Hepatocyte (in vitro differentiated cells): ENCODE measurements around the gene ZNF438. TPM values are rescaled to one million over a fixed set of nuclear protein-coding genes. Genes with fewer than 3 reads are reported as not detected.

Experiments used
- DNase-seq: peaks from one replicate; pipeline ENCODE4 v3.0.0-alpha.2; 2016; ENCODE audit warnings: low spot score
- H2AFZ ChIP-seq: fragments of 200-600 bp; sonication (generic); 2 replicates; pipeline ENCODE4 v1.6.0; 2016; ENCODE audit warnings: antibody characterized with exemption, mild to moderate bottlenecking
- H3K27ac ChIP-seq: fragments of 200-600 bp; sonication (generic); 2 replicates; pipeline ENCODE4 v1.5.1; 2016; ENCODE audit warnings: mild to moderate bottlenecking
- H3K27me3 ChIP-seq: fragments of 200-600 bp; sonication (generic); 2 replicates; pipeline ENCODE4 v1.6.1; 2016
- H3K36me3 ChIP-seq: fragments of 200-600 bp; sonication (generic); replicated peaks from 2 replicates; pipeline ENCODE4 v1.5.1; 2016; ENCODE audit warnings: low read depth; ENCODE audit not compliant: insufficient read depth
- H3K4me1 ChIP-seq: fragments of 200-600 bp; sonication (generic); 2 replicates; pipeline ENCODE4 v1.5.1; 2016; ENCODE audit warnings: mild to moderate bottlenecking, moderate library complexity; ENCODE audit not compliant: insufficient read depth
- H3K4me2 ChIP-seq: fragments of 200-600 bp; sonication (generic); 2 replicates; pipeline ENCODE4 v1.6.0; 2016
- H3K4me3 ChIP-seq: fragments of 200-600 bp; sonication (generic); 2 replicates; pipeline ENCODE4 v1.5.1; 2016; ENCODE audit warnings: mild to moderate bottlenecking
- H3K79me2 ChIP-seq: fragments of 200-600 bp; sonication (generic); 2 replicates; pipeline ENCODE4 v1.6.0; 2017; ENCODE audit warnings: mild to moderate bottlenecking
- H3K9me2 ChIP-seq: fragments of 200-600 bp; sonication (generic); replicated peaks from 2 replicates; pipeline ENCODE4 v1.6.0; 2017; ENCODE audit warnings: mild to moderate bottlenecking; ENCODE audit not compliant: insufficient read depth
- H3K9me3 ChIP-seq: fragments of 200-600 bp; sonication (generic); 2 replicates; pipeline ENCODE4 v1.5.1; 2016; ENCODE audit warnings: low read depth, mild to moderate bottlenecking
- H4K20me1 ChIP-seq: fragments of 200-600 bp; sonication (generic); 2 replicates; pipeline ENCODE4 v1.6.0; 2016; ENCODE audit warnings: mild to moderate bottlenecking; ENCODE audit not compliant: insufficient read depth, poor library complexity, severe bottlenecking
- CTCF ChIP-seq: fragments of 200-600 bp; sonication (generic); IDR thresholded peaks from 2 replicates; pipeline ENCODE4 v1.5.1; 2016; ENCODE audit warnings: antibody characterized with exemption, mild to moderate bottlenecking; ENCODE audit not compliant: poor library complexity
- EZH2 ChIP-seq: fragments of 200-600 bp; sonication (generic); IDR thresholded peaks from 2 replicates; pipeline ENCODE4 v1.6.1; 2016; ENCODE audit warnings: antibody characterized with exemption, mild to moderate bottlenecking, borderline replicate concordance
- EZH2phosphoT487 ChIP-seq: fragments of 200-600 bp; sonication (generic); IDR thresholded peaks from one replicate; pipeline ENCODE4 v1.6.1; 2018; ENCODE audit warnings: antibody characterized with exemption, mild to moderate bottlenecking, low read depth, moderate library complexity; ENCODE audit not compliant: unreplicated experiment, severe bottlenecking
- WGBS: methylation state at CpG from one replicate; pipeline ENCODE4 v1.1.6; 2016; ENCODE audit warnings: low lambda C conversion rate; ENCODE audit errors: missing lambda C conversion rate; 5-methylcytosine and 5-hydroxymethylcytosine counted together
- polyA plus RNA-seq: library from polyadenylated mRNA; unstranded; fragments of >200 nt; fragmentation: Nextera tagmentation; extraction: Ambion mirVana; gene quantifications from 2 replicates; pipeline ENCODE4 v1.2.1, GENCODE V29; 2016
- total RNA-seq: library from RNA; depleted of rRNA; stranded (reverse); fragments of >200 nt; gene quantifications from 2 replicates; pipeline ENCODE4 v1.2.3, GENCODE V29; 2014

ZNF438 gene
- total and polyA plus RNA-seq, 2 experiments from 2014 or later, result 2.3 to 5.0 TPM

GRCh38 chr10:30978843-30979242 lies 52.8 kb downstream of the ZNF438 start:
- Histone ChIP-seq H3K79me2 (no peaks in the 10 kb centered on the region), H4K20me1 (no peaks in the 10 kb centered on the region), H2AFZ (no peak overlapping the region), H3K4me3 (no peak overlapping the region), H3K27ac (no peak overlapping the region), H3K9me3 (no peaks in the 10 kb centered on the region), H3K27me3 (no peaks in the 10 kb centered on the region), H3K9me2 (no peaks in the 10 kb centered on the region), H3K36me3 (no peaks in the 10 kb centered on the region), H3K4me1 (no peaks in the 10 kb centered on the region), H3K4me2 (no peak overlapping the region)
- TF ChIP-seq EZH2, result no peak
- TF ChIP-seq CTCF, result no peak
- no peak for TF ChIP-seq EZH2phosphoT487
- WGBS, result 94% methylated on average over 2 of the region's 2 CpGs
- no peak for DNase-seq

- H3K4me2 ChIP-seq, result no peak overlapping the region
- no peaks in the 10 kb centered on the region for H3K36me3 ChIP-seq
- no peaks in the 10 kb centered on the region for H3K9me2 ChIP-seq
- no peak for TF ChIP-seq EZH2
- TF ChIP-seq EZH2phosphoT487, result no peak
- no peak for TF ChIP-seq CTCF
- no peak for DNase-seq
- no peaks in the 10 kb centered on the region for H3K27me3 ChIP-seq
- H3K4me3 ChIP-seq, result no peak overlapping the region
- H4K20me1 ChIP-seq, result no peaks in the 10 kb centered on the region
- no peak overlapping the region for H2AFZ ChIP-seq
- H3K9me3 ChIP-seq, result no peaks in the 10 kb centered on the region
- no peaks in the 10 kb centered on the region for H3K4me1 ChIP-seq
- WGBS, result 95% methylated on average over 8 of the region's 8 CpGs
- no peaks in the 10 kb centered on the region for H3K79me2 ChIP-seq
- no peak overlapping the region for H3K27ac ChIP-seq
Observed at GRCh38 chr10:30977385-30977784, 54.3 kb downstream of the ZNF438 start.

- no peak overlapping the region for H3K4me2 ChIP-seq
- no peaks in the 10 kb centered on the region for H3K36me3 ChIP-seq
- H3K27me3 ChIP-seq, result no peaks in the 10 kb centered on the region
- H3K9me3 ChIP-seq, result no peaks in the 10 kb centered on the region
- H3K4me1 ChIP-seq, result peaks cover 5% of the 10 kb centered on the region
- no peak overlapping the region for H2AFZ ChIP-seq
- no peak overlapping the region for H3K4me3 ChIP-seq
- DNase-seq, result no peak
- H3K27ac ChIP-seq, result no peak overlapping the region
- 91% methylated on average over 1 of the region's 1 CpG for WGBS
- H4K20me1 ChIP-seq, result no peaks in the 10 kb centered on the region
- no peaks in the 10 kb centered on the region for H3K79me2 ChIP-seq
- no peak for TF ChIP-seq EZH2phosphoT487
- no peak for TF ChIP-seq CTCF
- TF ChIP-seq EZH2, result no peak
- H3K9me2 ChIP-seq, result no peaks in the 10 kb centered on the region
Observed at GRCh38 chr10:30974773-30975415, 56.8 kb downstream of the ZNF438 start.

GRCh38 chr10:30974355-30974754 lies 57.3 kb downstream of the ZNF438 start:
- WGBS, result 90% methylated on average over 5 of the region's 5 CpGs

More at GRCh38 chr10:30974355-30974754, 57.3 kb downstream of the ZNF438 start:
- Histone ChIP-seq H3K27ac (no peak overlapping the region), H3K9me2 (no peaks in the 10 kb centered on the region), H3K27me3 (no peaks in the 10 kb centered on the region), H3K36me3 (no peaks in the 10 kb centered on the region), H3K4me2 (no peak overlapping the region), H3K79me2 (no peaks in the 10 kb centered on the region), H3K4me1 (peaks cover 5% of the 10 kb centered on the region), H2AFZ (no peak overlapping the region), H3K4me3 (no peak overlapping the region), H3K9me3 (no peaks in the 10 kb centered on the region), H4K20me1 (no peaks in the 10 kb centered on the region)
- no peak for DNase-seq
- no peak for TF ChIP-seq EZH2phosphoT487
- TF ChIP-seq CTCF, result no peak
- TF ChIP-seq EZH2, result no peak
